Measurements from ENCODE around the gene OBSCN. TPM values are rescaled to one million over a fixed set of nuclear protein-coding genes. Genes with fewer than 3 reads are reported as not detected.
A peak's percentile ranks its signal among the peaks of the same experiment; 100 is the strongest.
"Not testable (repeated sequence)": the region's sequence is repeated elsewhere in the genome, so short reads cannot be mapped to it uniquely, and the experiment has no call there.

OBSCN gene
- total RNA-seq, 1 donor from 2014 or later, result 20.6 TPM

DNA sequence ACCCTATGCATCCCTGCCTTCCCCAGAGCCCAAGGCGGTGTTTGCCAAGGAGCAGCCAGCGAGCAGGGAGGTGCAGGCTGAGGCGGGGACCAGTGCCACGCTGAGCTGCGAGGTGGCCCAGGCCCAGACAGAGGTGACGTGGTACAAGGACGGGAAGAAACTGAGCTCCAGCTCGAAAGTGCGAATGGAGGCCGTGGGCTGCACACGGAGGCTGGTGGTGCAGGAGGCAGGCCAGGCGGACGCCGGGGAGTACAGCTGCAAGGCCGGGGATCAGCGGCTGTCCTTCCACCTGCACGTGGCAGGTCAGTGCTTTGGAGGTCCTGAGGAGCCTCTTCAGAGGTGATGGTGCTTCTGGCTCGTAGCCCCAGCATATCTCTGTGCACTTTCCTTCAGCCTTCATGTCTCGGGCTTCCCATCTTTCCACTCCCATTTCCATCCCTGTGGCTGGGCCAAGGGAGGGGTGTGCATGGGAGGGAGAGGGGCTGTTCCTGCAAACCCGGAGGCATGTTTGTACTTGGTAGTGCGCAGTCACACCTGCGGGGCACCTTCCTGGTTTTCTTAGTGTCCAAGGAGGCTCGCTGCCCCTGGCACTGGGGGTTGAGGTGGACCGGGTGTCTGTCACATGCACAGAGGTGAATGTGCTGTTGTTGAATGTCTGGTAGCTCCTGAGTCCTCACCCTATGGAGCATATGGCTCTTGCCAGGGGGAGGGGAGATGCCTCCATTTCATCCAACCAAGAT is 56.4 kb downstream of the OBSCN start:
- TF ChIP-seq, protein P1, sequence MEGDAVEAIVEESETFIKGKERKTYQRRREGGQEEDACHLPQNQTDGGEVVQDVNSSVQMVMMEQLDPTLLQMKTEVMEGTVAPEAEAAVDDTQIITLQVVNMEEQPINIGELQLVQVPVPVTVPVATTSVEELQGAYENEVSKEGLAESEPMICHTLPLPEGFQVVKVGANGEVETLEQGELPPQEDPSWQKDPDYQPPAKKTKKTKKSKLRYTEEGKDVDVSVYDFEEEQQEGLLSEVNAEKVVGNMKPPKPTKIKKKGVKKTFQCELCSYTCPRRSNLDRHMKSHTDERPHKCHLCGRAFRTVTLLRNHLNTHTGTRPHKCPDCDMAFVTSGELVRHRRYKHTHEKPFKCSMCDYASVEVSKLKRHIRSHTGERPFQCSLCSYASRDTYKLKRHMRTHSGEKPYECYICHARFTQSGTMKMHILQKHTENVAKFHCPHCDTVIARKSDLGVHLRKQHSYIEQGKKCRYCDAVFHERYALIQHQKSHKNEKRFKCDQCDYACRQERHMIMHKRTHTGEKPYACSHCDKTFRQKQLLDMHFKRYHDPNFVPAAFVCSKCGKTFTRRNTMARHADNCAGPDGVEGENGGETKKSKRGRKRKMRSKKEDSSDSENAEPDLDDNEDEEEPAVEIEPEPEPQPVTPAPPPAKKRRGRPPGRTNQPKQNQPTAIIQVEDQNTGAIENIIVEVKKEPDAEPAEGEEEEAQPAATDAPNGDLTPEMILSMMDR (conservative IDR thresholded peaks at IDR 0.05; ENCODE audit: low read depth, low read length), result no peak
- H3K4me3 ChIP-seq (ENCODE audit: low read depth, low read length), result no peak overlapping the region
- DNase-seq (ENCODE audit: low read depth), result no peak

DNA sequence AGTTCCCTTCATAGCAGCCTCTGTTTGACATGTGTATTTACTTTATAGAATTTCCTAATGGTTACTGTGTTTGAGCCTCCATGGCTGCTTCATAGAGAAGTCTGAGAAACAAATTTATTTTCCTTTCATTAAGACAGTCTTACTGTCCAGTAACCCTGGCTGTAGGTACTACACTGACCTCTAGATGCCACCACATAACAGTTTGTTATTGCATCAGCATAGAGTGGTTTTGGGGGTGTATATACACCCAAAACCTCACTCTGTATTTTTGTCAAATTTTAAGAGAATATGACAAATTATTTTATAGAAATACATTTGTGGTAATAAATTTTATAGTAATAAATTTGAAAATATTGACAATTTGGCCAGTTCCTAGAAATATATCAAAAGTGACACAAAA is 57.3 kb downstream of the OBSCN start:
- TF ChIP-seq, protein P1 (conservative IDR thresholded peaks at IDR 0.05; ENCODE audit: low read depth, low read length), result peak; percentile 50
- H3K4me3 ChIP-seq (ENCODE audit: low read depth, low read length), result no peak overlapping the region
- DNase-seq (ENCODE audit: low read depth), result no peak

DNA sequence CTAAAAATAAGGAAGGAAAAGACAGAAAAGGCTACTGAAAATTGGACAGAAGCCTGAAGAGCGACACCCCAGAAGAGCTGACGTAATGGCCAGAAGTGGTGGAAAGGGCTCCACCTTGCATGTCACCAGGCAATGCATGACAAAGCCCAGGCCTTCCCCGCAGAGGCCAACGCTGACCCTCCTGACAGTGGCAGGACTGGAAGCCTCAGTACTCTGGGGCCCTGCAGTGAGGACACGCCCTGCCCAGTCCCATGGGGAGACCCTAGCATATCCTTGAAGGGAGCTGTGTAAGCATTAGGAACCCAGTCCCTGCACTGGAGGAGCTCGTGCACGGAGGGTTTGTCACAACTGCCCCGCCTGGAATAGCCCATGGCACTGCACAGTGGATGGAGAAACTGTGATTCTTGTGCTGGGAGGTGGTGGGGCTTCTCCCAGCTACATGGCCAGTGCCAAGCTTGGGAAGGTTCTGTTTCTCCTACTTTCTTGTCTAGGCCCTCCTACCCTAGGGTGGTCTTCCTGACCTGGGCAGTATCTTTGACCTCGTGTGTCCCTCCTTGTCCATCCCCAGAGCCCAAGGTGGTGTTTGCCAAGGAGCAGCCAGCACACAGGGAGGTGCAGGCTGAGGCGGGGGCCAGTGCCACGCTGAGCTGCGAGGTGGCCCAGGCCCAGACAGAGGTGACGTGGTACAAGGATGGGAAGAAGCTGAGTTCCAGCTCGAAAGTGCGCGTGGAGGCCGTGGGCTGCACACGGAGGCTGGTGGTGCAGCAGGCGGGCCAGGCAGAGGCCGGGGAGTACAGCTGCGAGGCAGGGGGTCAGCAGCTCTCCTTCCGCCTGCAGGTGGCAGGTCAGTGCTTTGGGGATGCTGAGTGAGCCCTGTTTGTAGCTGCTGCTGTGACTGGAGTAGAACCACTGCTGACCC is 60.4 kb downstream of the OBSCN start:
- H3K4me3 ChIP-seq (ENCODE audit: low read depth, low read length), result no peak overlapping the region
- TF ChIP-seq, protein P1 (conservative IDR thresholded peaks at IDR 0.05; ENCODE audit: low read depth, low read length), result no peak
- DNase-seq (ENCODE audit: low read depth), result no peak

DNA sequence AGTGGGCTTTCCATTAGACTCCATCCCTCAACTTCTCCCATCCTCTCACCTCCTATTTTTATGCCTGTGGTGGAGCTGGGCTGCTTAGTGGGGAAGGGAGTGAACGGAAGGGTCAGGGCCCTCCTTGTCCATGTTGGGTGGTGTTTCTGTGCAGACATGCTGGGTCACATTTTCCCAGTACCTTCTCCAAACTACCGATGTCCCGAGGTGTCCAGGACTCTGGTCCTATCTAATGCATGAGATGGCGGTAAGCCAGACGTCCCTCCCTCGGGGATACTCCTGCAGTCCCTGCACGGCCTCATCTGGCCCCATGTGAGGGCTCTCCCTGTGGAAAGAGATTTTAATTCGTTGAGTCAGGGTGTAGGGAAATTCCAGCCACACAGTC is 61.0 kb downstream of the OBSCN start:
- H3K4me3 ChIP-seq (ENCODE audit: low read depth, low read length), result no peak overlapping the region
- TF ChIP-seq, protein P1 (conservative IDR thresholded peaks at IDR 0.05; ENCODE audit: low read depth, low read length), result no peak
- no peak for DNase-seq (ENCODE audit: low read depth)

DNA sequence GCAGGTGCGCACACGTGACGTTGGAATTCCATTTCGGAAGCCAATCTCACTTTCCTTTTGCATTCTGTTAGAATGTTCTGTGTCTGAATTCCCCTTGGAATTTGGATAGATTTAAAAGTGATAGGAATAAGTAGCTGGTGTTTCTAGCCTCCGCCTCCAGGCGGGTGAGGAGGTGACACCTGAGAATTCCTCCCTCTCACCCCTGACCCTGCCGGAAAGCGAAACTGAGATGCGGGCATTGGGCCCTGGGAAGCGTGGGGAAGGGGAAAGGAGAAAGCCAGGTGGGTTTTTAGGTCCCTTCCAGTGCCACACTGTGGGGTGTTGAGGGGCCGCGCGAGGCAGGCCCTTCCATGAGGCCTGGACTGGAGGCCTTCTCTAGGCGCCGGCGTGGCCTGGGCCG is 61.6 kb downstream of the OBSCN start:
- DNase-seq (ENCODE audit: low read depth); H3K4me3 ChIP-seq (ENCODE audit: low read depth, low read length): not testable (repeated sequence)

DNA sequence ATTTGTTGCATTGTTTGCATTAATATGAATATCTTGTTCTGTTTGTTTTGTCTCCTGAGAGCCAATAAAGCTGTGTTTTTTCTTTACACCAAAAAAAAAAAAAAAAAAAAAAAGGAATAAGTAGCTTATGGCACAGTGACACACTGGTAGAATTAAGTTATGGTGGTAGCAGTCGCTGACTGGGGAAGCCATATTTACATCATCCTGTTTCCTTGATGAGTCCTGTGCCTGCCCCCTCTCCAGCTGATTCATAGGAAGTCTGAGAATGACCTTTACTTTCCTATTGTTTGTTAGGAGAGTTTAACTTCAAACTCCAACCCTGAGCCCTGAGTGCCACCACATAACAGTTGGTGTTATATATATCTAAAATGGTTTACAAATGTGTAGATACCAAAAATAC is 62.2 kb downstream of the OBSCN start:
- TF ChIP-seq, protein P1 (conservative IDR thresholded peaks at IDR 0.05; ENCODE audit: low read depth, low read length), result no peak
- DNase-seq (ENCODE audit: low read depth), result no peak
- H3K4me3 ChIP-seq (ENCODE audit: low read depth, low read length), result no peak overlapping the region

DNA sequence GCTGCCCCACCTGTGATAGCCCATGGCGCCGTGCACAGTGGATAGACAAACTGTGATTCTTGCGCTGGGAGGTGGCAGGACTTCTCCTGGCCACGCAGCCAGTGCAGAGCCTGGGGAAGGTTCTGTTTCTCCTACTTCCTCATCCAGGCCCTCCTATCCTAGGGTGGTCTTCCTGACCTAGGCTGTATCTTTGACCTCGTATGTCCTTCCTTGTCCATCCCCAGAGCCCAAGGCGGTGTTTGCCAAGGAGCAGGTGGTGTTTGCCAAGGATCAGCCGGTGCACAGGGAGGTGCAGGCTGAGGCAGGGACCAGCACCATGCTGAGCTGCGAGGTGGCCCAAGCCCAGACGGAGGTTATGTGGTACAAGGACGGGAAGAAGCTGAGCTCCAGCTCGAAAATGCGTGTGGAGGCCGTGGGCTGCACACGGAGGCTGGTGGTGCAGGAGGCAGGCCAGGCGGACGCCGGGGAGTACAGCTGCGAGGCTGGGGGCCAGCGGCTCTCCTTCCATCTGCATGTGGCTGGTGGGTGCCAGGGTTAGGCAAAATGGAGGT is 63.9 kb downstream of the OBSCN start:
- no peak overlapping the region for H3K4me3 ChIP-seq (ENCODE audit: low read depth, low read length)
- no peak for DNase-seq (ENCODE audit: low read depth)
- TF ChIP-seq, protein P1 (conservative IDR thresholded peaks at IDR 0.05; ENCODE audit: low read depth, low read length), result no peak

Data from epithelial cell of proximal tubule (primary cell).